NT2/D1 (cell line): ENCODE results near the gene MGAT4B.

Experiments
- YY1 ChIP-seq: IDR thresholded peaks from 2 replicates; pipeline ENCODE4 v1.6.1; 2011; ENCODE audit not compliant: insufficient read length, insufficient read depth
- ZNF274 ChIP-seq: IDR thresholded peaks from 2 replicates; pipeline ENCODE4 v1.6.1; 2011; ENCODE audit warnings: mild to moderate bottlenecking, low read depth, low read length

DNA sequence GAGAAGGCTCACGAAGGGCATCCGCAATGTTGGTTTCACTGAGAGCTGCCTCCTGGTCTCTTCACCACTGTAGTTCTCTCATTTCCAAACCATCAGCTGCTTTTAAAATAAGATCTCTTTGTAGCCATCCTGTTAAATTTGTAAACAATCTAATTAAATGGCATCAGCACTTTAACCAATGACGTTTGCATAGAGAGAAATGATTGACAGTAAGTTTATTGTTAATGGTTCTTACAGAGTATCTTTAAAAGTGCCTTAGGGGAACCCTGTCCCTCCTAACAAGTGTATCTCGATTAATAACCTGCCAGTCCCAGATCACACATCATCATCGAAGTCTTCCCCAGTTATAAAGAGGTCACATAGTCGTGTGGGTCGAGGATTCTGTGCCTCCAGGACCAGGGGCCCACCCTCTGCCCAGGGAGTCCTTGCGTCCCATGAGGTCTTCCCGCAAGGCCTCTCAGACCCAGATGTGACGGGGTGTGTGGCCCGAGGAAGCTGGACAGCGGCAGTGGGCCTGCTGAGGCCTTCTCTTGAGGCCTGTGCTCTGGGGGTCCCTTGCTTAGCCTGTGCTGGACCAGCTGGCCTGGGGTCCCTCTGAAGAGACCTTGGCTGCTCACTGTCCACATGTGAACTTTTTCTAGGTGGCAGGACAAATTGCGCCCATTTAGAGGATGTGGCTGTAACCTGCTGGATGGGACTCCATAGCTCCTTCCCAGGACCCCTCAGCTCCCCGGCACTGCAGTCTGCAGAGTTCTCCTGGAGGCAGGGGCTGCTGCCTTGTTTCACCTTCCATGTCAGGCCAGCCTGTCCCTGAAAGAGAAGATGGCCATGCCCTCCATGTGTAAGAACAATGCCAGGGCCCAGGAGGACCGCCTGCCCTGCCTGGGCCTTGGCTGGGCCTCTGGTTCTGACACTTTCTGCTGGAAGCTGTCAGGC, 30.7 kb upstream of the MGAT4B start:
- no peak for TF ChIP-seq YY1
- TF ChIP-seq ZNF274: no peak
